GM10847 (cell line): ENCODE results near the gene SLC7A5.

Experiments used
- POLR2A ChIP-seq: IDR thresholded peaks from 2 replicates; pipeline ENCODE4 v1.6.1; 2011; ENCODE audit not compliant: insufficient read length; ENCODE audit errors: extremely low read depth

The SLC7A5 gene

DNA sequence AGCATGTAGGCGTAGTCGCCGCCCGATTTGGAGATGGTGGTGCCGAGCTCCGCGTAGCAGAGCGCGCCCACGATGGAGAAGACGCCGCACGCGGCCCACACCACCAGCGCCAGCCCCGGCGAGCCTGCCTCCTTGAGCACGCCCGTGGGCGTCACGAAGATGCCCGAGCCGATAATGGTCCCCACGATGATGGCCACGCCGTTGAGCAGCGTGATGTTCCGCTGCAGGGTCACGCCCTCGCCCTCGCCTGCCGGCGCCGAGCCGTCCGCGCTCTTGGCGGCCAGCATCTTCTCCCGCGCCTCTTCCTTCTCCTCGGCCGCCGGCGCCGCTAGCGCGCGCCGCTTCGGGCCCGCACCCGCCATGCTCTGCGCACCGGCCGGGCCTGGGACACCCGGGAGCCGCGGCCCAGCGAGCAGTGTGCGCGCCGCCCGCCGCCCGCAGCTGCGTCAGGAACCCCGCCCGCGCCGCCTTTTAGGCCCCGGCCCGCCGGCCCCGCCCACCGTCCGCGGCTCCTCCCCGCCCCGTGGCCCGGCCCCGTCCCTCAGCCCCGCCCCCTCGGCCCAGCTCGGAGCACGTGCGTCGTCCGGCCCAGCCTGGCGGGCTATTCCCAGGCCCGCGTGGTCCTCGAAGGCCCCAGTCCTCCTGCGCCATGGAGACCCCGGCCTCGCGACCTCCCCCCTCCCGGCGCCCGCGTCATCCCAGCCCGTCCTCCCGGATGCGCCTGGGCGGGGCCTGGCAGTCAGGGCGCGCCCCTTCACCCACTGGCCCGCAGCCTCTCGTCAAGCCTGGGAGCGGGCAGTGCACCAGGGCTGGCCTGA, at the start of gene SLC7A5:
Gene SLC7A5 (minus strand): TSS at position 447 of the 818 bp plus-strand sequence. CDS start 85 bp downstream, at position 362.
- peak; percentile 98 for TF ChIP-seq POLR2A

DNA sequence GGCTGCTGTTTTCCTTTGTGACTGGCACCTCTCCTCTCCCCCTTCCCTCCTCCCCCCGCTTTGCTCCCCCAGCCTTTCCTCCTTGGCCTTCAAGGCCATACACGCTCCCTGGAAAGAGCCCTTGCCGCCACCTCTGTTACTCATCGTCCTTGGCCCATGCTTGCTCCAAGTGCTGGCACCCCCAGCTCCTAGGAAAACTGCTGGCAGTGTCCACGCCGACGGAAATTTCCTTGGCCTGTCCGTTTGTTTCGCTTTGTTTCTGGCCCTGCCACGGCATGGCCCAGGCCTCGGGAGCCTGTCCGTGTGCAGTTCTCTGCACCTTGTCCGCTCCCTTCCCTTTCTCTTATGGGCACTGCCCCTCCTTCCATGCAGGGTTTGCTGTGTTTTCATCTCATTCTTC, 49.0 kb upstream of the SLC7A5 start:
- no peak for TF ChIP-seq POLR2A

DNA sequence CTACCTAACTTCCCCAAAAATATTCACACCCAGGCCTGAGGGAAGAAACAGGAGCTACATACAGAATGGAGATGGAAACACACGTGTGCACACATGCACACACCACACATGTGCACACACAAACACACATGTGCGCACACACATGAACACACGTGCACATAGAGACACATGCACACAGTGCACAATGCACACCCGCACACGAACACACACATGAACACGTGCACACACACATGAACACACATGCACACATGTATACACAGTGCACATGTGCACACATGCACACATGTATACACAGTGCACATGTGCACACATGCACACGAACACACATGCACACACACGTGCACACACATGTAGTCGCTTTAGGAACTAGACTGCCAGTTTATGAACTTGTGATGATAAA, 48.2 kb upstream of the SLC7A5 start:
- TF ChIP-seq POLR2A = no peak

DNA sequence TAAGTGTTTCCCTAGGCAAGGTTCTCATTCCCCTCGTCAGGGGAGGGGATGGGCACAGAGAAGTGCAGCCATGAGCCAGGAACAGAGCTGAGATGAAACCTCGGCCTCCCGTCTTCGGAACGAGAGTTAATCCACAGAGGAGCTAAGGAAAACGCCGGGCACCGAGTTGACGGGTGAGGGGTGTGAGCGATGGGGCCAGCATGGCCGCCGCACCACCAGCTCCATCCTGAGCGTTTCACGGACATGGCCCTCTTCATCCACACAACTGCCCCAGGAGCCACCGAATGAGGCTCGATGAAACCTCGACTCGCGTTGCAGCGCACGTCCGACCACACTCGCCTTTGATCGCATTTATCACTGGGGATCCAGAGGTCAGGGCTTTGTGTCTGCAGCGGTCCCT, 45.5 kb upstream of the SLC7A5 start:
- no peak for TF ChIP-seq POLR2A

DNA sequence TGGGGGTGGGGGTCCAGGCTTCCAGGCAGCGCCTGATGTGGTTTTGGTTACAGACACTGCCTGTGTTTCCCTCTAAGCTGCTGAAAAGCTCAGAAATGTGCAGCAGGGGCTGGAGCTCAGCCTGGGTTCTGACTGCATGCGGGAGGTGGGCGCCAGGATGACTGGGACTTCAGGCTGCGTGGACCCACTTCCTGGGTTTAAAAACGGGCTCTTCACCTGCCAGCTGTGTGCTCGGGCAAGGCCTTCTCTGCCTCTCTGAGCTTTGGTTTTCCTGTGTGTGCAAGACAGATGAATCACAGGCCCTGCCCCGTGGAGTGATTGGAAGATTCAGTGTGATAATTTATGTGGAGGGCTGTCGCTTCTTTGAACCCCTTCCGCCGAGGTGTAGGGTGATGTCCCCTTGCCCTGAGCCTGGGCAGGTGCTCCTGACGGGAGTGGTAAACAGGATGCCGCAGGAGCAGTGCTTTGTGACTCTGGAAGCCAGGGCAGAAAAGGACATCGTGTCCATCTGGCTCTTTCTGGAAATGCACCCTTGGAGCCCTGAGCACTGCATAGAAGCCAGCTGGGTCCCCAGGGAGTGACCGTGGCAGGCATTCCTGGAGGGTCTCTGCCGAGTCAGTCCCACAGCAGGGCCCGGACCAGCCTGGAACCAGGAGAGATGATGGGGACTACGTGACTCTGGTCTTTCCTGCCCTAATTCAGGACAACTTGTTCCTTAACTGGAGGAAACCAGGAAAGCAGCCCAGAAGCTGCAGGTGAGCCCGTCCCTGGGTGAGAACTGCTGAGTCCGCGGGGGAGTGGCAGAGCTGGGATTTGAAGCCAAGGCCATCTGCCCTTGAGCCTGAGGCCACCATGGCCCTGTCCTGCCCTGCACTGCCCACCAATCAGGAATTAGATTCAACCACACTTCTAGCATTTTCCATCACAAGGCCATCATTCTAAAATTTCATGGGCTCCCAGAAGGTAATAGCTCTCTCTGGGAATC, 28.5 kb upstream of the SLC7A5 start:
- TF ChIP-seq POLR2A = no peak

DNA sequence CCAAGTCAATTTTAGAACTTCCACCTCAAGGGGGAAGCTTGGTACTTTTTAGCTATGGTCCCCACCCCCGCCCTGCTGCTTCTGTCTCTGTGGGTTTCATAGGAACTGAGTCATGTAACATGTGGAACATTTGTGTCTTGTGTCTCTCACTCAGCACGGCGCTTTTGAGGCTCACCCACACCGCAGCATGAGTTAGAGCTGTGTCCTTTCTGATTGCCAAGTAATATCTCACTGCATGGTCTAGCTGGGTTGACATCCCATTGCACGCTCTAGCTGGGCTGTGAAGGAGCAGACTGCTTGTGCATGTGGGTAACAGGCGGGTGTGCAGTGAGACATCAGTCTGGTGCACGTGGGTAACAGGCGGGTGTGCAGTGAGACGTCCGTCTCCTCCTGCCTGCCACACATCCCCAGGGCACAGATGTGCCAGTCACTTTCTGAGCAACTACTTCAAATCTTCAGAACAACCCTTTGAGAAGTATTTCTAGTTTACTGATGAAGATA, 26.4 kb upstream of the SLC7A5 start:
- TF ChIP-seq POLR2A = no peak

DNA sequence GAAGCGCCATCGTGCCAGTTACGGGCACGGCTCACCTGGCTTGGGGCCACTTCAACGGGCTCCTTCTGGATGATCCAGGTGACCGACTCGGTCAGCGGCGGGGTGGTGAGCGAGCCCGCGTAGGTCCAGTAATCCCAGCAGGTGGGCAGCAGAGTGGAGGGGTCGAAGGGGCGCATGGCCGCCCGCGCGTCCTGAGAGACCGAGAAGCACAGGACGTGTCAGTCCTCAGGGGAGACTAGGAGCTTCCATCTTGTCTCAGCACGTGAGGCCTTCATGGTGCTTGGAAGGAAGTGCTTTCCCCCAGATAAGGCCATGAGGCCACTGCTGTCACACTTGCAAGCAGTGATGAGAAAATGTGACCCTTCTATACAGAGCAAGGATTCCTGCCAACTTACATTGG, 22.5 kb upstream of the SLC7A5 start:
- TF ChIP-seq POLR2A = no peak

DNA sequence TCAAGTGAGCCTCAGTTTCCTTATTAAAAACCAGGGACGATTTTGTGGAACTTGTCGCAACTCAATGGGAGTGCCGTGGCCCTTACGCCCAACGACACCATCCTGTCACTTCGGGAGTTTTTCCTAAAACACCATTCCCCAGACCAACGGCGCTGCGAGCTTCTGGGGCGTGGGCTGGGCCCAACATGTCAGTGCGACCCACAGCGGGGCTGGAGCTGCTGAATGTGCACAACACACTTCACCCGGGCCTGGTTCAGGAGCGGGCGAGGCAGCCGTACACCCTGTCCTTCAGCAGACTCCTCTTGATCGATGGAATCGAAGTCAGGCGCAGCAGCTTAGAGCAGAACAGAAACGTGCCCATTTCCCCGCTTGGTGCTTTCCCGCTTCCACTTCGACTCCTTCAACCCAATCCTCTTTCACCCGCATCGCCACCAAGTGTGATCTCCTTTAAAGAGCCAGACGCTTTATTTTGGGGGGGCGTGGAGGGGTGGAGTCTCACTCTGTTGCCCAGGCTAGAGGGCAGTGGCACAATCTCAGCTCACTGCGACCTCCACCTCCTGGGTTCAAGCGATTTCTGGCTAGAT, 13.2 kb upstream of the SLC7A5 start:
- TF ChIP-seq POLR2A = no peak

DNA sequence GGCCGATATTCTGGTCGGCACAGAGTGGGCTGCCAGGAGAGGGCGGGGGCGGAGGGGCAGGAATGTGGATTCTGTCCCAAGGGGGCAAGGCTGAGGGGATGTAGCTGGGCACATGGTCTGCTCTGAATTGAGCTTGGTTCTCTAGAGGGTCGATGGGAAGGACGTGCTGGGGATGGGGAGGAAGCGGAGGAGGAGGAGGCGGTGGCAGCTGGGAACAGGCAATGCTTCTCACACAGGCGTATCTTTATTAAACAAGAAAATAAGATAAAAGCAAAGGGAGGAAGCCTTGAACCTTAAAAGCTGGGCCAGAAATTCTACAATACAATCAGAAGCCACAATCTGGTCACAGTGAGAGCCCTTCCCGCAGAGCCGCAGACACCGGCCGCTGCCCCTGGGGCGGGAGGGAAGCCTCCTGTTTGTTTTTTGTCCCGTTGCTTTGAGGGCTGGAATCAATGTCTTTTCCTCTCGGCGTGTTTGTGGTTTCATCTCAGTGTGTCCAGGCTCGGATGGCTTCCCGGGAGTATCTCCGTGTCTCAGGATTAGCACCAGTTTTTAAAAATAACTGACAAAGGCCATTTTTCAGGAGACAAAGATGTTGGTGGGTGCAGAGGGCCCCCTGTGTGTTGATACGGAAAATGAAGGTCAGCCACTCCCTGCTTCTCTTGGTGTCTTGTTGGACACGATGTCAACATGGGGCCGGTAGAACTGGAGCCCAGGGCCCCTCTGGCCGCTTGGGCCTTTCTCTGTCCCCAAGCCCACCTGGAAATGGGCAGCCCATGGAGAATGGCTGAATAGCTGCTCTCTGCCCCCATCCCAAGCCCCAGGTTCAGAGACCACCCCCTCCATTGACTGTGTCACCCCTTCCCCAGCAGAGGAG, 12.3 kb upstream of the SLC7A5 start:
- no peak for TF ChIP-seq POLR2A

DNA sequence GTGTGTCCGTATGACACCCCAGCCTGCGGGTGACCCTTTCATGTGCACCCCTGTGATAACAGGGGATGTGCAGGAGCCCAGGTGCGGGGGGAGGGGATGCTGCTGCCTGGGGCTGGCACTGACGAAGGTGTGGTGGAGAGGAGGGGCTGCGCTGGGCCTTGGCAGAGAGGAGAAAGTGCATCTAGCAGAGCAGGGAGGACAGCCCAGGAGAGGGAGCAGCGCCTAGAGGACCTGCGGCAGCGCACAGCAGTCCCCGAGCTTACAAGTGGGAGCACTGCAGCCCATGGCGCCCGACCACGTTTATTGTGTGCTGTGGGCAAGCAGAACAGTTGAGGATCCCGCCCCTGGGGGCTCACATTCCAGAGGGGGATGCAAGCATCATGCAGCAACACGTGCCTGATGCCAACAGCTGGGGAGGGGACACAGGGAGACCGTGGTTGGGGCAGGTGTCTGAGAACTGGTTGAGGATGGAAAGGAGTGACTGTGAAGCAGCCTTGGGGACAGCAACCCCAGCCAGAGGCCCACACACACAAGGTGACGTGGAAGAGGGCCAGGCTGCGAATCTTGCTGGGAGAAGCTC, 10.9 kb upstream of the SLC7A5 start:
- TF ChIP-seq POLR2A = no peak

DNA sequence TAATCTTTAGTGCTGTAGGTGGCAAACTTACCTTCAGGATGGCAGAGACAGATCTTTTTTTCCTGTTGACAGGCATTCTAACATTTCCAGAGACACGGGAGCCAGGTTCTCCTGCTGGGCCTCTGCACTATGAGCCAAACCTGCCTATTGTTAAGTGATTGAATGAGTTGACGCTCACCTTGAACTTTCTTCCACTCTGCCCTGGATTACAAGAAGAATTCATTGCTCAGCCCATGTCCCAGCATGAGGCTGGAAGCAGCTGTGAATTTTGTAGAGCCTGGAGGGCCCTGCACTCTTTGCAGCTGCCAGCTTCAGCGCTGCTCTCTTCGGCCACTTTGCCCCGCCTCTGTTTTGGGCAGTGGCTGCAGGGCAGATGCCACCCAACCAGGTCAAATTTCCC, 9.4 kb upstream of the SLC7A5 start:
- no peak for TF ChIP-seq POLR2A

DNA sequence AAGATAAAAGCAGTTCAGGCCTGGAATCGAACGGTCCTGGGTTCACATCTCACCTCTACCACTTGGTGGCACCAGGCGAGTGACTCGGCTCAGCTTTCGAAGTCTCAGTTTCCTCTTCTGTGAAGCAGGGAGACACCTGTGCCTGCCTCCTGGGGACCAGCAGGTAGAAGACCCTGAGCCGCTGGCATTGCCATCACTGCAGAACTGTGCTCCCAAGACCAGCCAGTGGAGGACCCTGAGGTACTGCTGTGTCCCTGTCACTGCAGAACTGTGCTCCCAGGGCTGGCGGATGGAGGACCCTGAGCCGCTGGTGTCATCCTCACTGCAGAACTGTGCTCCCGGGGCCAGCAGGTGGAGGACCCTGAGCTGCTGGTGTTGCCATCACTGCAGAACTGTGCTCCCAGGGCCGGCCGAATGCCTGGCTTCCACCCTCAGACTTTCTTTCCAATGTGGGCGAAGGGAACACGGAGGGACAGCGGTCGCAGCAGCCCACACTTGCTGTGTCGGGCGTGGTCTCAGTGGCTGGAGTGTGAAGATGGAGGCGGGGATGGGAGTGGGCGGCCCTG, 8.7 kb upstream of the SLC7A5 start:
- no peak for TF ChIP-seq POLR2A

DNA sequence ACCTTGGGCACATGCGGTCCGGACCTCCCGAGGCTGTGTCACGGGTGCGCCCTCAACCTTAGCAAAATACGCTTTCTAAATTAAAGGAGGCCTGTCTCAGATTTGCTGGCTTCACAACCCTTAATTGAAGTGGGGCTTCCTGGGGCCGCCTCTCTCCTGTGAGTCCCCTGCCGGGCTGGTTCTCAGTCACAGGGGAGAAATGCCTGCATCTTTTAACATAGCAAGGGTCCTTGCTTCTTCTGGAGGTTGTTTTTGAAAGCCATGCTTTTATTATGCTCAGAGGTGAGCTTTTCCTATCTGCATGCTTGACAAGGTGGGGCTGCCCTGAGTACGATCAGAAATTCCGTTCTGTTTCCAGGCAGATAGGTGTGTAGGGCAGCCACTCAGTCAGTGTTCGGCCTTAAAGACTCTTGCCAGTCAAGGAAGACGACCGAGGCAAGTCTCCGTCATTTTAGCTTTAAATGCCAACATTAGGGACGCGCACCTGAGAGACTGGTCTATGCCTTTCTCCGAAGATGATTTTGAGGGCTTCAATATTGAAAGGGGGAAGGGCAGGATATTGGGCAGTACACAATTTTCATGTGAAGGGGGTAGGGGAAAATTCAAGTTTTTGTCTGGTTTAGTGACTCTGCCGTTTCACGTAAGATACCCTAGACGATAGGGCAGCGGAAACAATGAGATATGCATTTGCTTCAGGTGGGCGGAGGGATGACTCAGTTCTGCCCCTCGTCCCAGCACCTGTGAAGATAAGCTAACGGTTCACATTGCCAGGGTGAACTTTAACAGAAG, 5.5 kb upstream of the SLC7A5 start:
- no peak for TF ChIP-seq POLR2A

DNA sequence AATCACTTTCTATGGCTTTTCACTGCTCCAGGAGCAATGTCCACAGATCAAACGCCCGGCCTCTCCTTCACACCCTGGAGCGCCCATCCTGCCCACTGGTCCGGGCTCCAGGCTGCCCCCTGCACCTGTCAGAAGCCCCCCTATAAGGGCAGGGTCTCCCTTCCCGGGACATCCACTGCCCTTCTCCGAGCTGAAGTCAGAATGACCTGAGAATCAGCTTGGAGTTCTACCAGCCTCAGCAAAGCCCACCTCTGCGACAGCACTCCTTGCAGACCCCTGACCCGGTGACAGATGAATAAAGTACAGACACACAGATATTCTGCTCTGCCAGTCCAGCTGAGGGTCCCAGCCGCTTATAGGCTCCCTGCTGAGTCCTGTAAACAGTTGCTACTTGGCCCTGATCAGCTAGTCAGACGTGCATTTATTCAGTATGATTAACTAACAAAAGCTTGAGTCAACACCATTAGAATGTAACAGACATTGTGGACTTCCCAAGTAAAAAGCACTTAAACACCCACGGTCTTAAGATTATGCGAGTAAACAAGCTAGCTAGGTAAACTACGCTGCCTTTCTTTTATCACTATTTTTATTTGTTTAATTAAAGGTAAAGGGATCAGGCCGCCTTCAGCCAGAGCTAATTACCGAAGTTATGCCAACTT, 4.8 kb downstream of the SLC7A5 start:
- TF ChIP-seq POLR2A = no peak
